ENCODE results near the gene GSG1L. TPM values are rescaled to one million over a fixed set of nuclear protein-coding genes. Genes with fewer than 3 reads are reported as not detected.

Gene GSG1L
- total RNA-seq: under 1 TPM in 1 of 2 donors, not detected in 1; 0.52 TPM

- no peak for DNase-seq (ENCODE audit: low spot score in 2 of 2)
- Mint-ChIP-seq H3K9me3 (no peaks in the 10 kb centered on the region), H3K27ac (no peak within 1 kb of the TSS), H3K36me3 (no peaks in the 10 kb centered on the region)
- ATAC-seq: peak in 1 of 2 donors; percentile 68
These were observed at the start of gene GSG1L for GRCh38 chr16:28063591-28064061. Gene GSG1L, minus strand, starts transcription at chr16:28063714. Its CDS starts 290 bp downstream, at chr16:28063424.

DNA sequence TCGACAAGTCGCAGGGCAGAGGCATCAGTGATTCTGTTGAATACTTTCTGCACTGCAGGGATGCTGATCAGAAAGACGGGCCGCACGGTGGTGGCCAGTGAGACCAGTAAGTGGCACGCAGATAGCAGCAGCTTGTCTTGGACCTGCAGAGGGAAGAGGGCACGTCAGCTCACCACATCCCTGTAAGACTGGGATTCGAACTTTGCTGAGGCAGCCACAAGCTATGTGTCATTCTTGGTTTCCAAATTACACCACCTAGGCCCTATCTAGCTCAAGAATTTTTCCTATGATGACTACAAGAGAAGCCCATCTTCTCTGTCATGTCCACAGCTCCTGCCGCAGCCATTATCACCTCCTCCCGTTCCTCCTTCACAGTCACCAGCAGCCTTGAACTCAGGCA, 49.4 kb upstream of the GSG1L start:
- H3K36me3 Mint-ChIP-seq: peaks cover 12 to 25% of the 10 kb centered on the region in 2 donors
- peak overlapping the region; percentile 77 to 88 for H3K27ac Mint-ChIP-seq
- DNase-seq (ENCODE audit: low spot score in 2 of 2) (no peak), ATAC-seq (peak; percentile 91 to 95)
- H3K9me3 Mint-ChIP-seq: no peaks in the 10 kb centered on the region

DNA sequence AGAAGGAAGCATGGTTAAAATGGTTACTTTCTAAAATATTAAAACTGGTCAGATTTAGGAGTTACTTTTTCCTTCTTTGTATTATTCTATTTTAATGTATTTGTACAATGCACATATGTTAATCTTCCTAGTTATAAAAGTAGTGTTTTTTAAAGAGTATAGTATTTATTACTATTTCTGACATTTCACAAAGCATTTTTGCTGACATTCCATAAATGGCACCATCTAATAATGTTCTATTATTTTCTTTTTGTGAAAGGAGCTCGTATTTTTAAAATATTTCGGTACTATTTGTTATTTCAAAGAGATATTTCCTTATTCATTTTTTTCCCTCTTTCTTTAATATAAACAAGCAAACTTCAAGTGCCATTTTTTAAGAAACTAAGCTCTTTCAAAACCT, 47.5 kb upstream of the GSG1L start:
- DNase-seq (ENCODE audit: low spot score in 2 of 2) (no peak), ATAC-seq (no peak)
- Mint-ChIP-seq H3K9me3 (no peaks in the 10 kb centered on the region), H3K27ac (peak overlapping the region in 1 of 2 donors; percentile 9), H3K36me3 (peaks cover 9 to 16% of the 10 kb centered on the region in 2 donors)

DNA sequence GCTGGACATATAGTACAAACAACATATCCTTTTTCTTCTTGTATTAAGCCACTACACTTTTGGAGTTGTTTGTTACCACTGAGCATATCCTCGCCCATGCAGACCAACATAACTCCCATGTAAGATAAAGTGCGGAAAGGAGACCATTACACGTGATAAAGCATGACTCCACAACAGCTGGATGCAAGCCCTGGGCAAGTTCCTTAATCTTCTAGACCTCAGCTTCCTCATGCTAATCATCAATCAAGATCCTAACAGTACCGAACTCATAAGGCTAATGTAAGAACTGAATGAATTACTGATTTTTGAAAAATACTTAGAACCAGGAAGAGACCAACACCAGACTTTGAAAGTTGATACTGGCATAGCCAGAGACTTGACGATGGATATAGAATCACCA, 47.0 kb upstream of the GSG1L start:
- Mint-ChIP-seq H3K27ac (peak overlapping the region; percentile 9), H3K36me3 (peaks cover 12 to 14% of the 10 kb centered on the region in 2 donors), H3K9me3 (no peaks in the 10 kb centered on the region)
- DNase-seq (ENCODE audit: low spot score in 2 of 2) (no peak), ATAC-seq (no peak)

DNA sequence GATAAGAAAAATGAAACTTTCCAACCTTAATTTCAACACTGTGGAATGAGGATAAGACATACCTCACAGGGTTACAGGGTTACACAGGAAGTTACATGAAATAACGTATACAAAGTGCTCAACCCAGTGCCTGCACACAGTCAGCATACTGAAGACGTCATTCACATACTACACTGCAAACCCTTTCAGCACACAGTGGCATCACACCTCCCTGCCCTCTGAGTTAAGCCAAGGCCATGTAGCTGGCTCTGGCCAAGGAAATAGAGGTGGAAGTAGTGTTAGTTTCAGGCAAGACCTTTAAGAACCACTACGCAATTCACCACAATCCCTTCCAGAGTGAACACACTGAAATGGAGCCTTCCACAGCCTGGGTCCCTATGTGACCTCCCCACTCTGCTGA, 46.6 kb upstream of the GSG1L start:
- ATAC-seq: no peak
- peak overlapping the region; percentile 9 for H3K27ac Mint-ChIP-seq
- peaks cover 12 to 18% of the 10 kb centered on the region in 2 donors for H3K36me3 Mint-ChIP-seq

DNA sequence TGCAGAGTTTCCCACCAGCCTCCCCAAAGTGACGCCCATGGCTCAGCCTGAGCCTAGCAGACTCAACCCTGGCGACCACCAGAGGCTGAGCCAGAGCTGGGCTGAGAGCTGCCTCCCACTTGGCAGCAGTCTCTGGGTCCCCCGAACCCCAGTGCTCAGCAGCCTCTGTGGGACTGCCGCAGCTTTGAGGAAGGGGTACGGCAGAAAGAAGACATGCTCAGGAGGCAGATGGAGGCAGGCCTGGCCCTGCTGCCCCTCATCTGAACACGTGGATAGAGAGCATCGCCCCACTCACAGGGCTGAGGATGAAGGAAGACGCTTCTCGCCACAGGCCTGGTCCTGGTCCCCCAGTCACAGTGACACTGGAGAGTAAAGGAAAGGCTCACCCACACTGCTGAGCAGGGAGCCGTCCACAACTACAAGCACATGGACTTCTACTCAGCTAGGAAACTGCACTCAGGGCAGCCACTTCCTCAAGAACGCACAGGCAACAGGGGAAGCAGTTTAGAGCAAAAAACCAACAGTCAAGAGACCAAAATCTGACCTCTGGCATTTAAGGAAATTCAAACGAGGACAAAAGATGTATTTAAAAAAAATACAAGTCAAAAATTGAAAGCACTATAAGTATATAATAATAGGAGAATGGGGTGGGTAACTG, 45.2 kb upstream of the GSG1L start:
- Mint-ChIP-seq H3K36me3 (peaks cover 12 to 19% of the 10 kb centered on the region in 2 donors), H3K9me3 (no peaks in the 10 kb centered on the region), H3K27ac (peak overlapping the region; percentile 80 to 95)
- no peak for ATAC-seq
- peak in 1 of 2 donors; percentile 44 for DNase-seq (ENCODE audit: low spot score in 2 of 2)

More for the DNA sequence above, 46.6 kb upstream of the GSG1L start:
- no peaks in the 10 kb centered on the region for H3K9me3 Mint-ChIP-seq
- peak in 1 of 2 donors; percentile 21 for DNase-seq (ENCODE audit: low spot score in 2 of 2)

DNA sequence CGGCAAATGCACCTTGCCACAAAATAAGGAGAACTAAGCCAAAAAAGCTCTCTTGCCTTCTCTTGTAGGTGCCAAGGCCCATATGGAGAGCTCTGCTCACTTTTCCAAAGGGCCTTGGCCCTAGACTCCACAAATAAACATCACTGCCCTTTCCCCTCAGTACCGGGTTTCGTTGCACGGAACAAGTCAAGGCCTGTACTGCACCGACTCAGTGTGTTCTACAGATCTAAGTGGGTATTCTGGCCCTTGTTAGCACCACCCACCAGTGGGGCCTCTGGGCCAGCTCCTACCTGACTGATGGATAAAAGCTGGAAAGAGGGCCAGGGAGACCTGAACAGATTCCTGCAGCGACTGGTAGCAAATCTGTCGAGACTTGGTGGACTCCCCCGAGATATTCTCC, 43.7 kb upstream of the GSG1L start:
- DNase-seq (ENCODE audit: low spot score in 2 of 2) (peak in 1 of 2 donors; percentile 25), ATAC-seq (no peak)
- H3K27ac Mint-ChIP-seq: peak overlapping the region; percentile 57 to 80
- H3K9me3 Mint-ChIP-seq: no peaks in the 10 kb centered on the region
- H3K36me3 Mint-ChIP-seq: peaks cover 0 to 15% of the 10 kb centered on the region in 2 donors

DNA sequence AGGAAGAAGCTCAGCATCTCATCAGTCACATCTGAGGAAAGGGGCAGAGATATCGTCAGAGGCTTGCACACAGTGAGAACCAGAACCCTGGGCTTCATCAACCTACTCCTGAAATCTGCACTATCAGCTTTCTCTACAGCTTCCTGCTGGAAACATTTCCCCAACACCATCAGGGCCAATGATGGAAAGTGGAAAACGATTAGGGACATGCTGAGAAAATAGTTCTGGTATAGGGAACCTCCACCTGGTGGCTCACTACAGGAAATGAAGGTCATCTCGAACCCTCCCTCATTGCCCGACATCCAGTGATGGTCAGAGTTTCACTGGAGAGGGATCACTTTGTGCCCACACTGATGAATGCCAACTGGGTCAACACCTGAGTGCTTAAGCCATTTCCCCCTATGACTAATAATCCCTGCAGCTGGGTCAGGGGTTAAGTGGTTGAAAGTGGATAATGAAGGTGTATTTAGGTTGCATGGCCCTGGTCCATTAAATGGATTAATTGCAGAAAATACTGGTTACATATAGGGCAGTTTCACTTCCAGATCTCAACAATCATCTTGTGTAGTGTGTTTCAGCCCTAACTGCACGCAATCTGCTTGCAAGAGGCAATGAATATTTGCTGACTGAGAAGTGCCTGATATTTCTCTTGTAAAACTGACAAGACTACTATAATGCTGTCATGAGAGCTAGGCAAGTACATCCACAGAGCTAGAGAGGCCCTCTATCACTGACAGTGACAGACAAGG, 43.1 kb upstream of the GSG1L start:
- peak overlapping the region in 1 of 2 donors; percentile 80 for H3K27ac Mint-ChIP-seq
- no peaks in the 10 kb centered on the region for H3K9me3 Mint-ChIP-seq
- DNase-seq (ENCODE audit: low spot score in 2 of 2) (peak in 1 of 2 donors; percentile 21), ATAC-seq (no peak)
- peaks cover 4 to 19% of the 10 kb centered on the region in 2 donors for H3K36me3 Mint-ChIP-seq

DNA sequence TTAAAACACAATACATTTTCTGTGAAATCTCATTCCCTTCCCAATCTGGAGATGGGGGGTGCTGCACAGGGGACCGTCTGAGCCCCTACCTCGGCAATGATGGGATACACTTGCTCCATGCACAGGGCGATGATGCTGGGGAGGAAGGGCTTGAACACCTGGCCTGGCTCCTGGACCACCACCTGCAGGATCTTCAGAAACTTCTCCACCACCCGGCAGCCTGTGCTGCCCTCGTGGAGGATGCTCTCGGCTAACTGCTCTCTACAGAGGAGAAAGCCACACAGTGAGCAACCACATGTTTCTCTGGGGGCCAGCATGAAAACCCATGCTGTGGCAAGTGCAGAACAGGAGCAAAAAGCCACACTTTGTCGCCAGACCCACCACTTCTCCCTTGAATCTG, 42.4 kb upstream of the GSG1L start:
- H3K9me3 Mint-ChIP-seq: no peaks in the 10 kb centered on the region
- H3K36me3 Mint-ChIP-seq: peaks cover 4 to 19% of the 10 kb centered on the region in 2 donors
- H3K27ac Mint-ChIP-seq: peak overlapping the region in 1 of 2 donors; percentile 26
- ATAC-seq (no peak), DNase-seq (ENCODE audit: low spot score in 2 of 2) (peak in 1 of 2 donors; percentile 6)

- DNase-seq (ENCODE audit: low spot score in 2 of 2): no peak
- H3K36me3 Mint-ChIP-seq: peaks cover 6 to 23% of the 10 kb centered on the region in 2 donors
- H3K9me3 Mint-ChIP-seq: no peaks in the 10 kb centered on the region
- ATAC-seq: no peak
- peak overlapping the region in 1 of 2 donors; percentile 32 for H3K27ac Mint-ChIP-seq
These were observed 41.8 kb upstream of the GSG1L start for GRCh38 chr16:28105297-28105696.

GRCh38 chr16:28104404-28104803, 40.9 kb upstream of the GSG1L start:
- Mint-ChIP-seq H3K27ac (peak overlapping the region in 1 of 2 donors; percentile 55), H3K36me3 (peaks cover 10 to 27% of the 10 kb centered on the region in 2 donors), H3K9me3 (no peaks in the 10 kb centered on the region)
- no peak for DNase-seq (ENCODE audit: low spot score in 2 of 2)
- ATAC-seq: no peak

GRCh38 chr16:28103516-28104170, 40.1 kb upstream of the GSG1L start:
- ATAC-seq (no peak), DNase-seq (ENCODE audit: low spot score in 2 of 2) (no peak)
- Mint-ChIP-seq H3K36me3 (peaks cover 10 to 27% of the 10 kb centered on the region in 2 donors), H3K27ac (peak overlapping the region in 1 of 2 donors; percentile 55), H3K9me3 (no peaks in the 10 kb centered on the region)

DNA sequence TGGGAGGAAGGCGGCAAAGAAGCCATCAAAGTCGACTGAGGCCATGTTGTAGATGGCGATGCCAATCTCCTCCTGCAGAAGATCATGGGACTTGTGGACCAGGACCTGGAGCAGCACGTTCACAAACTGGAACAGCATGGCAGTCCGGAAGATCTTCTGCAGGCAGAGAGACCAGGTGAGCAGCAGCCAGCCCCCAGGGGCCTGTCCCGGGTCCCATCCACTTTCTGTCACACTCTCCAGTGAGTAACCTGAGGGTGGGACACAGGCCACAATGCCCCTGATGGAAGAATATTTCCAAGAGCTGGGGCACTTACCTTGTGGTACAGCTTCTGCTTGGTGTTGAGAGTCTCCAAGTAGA, 38.0 kb upstream of the GSG1L start:
- ATAC-seq (no peak), DNase-seq (ENCODE audit: low spot score in 2 of 2) (peak in 1 of 2 donors; percentile 26)
- H3K27ac Mint-ChIP-seq: peak overlapping the region in 1 of 2 donors; percentile 51
- peaks cover 18 to 33% of the 10 kb centered on the region in 2 donors for H3K36me3 Mint-ChIP-seq
- no peaks in the 10 kb centered on the region for H3K9me3 Mint-ChIP-seq

GRCh38 chr16:28100810-28101532, 37.5 kb upstream of the GSG1L start:
- Mint-ChIP-seq H3K9me3 (no peaks in the 10 kb centered on the region), H3K36me3 (peaks cover 18 to 29% of the 10 kb centered on the region in 2 donors), H3K27ac (peak overlapping the region; percentile 51 to 66)
- ATAC-seq (no peak), DNase-seq (ENCODE audit: low spot score in 2 of 2) (peak in 1 of 2 donors; percentile 39)

DNA sequence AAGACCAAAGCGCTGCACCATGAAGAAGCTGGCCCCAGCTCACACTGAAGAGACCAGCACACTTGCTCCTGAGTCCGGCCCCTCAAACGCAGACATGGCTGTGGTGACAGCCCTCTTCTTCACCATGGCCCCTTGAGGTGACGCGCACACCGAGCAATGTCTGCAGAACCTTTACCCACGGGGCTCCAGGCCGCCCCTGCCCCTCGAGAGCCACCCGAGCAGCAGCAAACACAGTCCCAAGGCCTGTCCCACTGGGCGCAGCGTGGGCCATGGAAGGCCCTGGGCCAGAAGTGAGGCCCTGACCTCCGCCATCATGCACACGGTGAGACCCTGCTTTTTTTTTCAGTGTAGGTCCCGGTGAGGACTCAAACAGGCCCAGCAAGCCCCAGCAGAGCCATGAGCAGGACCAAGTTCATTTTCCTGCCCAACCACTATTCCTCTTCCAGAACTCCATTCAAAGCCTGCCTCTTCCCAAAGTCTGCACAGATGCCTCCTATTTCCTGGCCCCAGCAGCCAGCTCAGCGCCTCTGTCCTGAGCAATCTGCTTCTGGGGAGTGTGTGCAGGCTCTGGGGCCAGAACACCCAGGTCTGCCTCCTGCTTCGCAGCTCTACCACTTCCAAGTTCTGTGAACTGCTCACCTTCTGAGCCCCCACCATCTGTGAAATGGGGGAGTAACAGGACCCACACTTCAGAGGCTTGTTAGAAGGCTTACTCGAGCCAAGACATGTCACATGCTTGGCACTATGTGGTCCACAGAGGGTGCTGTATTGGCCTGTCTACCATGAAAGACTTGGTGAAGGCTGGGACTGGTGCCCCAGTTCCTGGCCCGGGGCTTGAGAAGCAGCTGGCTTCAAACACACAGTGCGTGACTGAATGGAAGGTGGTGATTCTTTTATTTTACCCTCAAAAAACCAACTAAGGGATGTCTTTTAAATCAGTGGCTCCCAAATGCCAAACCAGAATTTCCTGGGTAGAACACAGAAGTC, 35.7 kb upstream of the GSG1L start:
- H3K9me3 Mint-ChIP-seq: no peaks in the 10 kb centered on the region
- H3K36me3 Mint-ChIP-seq: peaks cover 18 to 19% of the 10 kb centered on the region in 2 donors
- DNase-seq (ENCODE audit: low spot score in 2 of 2) (peak in 1 of 2 donors; percentile 54), ATAC-seq (no peak)
- H3K27ac Mint-ChIP-seq: no peak overlapping the region
